Measurements from ENCODE around the gene RUNDC1. TPM values are rescaled to one million over a fixed set of nuclear protein-coding genes. Genes with fewer than 3 reads are reported as not detected.

Gene RUNDC1
- total and polyA plus RNA-seq, 7 experiments from 2014 or later = 12.2 to 21.4 (median 17.0) TPM

DNA sequence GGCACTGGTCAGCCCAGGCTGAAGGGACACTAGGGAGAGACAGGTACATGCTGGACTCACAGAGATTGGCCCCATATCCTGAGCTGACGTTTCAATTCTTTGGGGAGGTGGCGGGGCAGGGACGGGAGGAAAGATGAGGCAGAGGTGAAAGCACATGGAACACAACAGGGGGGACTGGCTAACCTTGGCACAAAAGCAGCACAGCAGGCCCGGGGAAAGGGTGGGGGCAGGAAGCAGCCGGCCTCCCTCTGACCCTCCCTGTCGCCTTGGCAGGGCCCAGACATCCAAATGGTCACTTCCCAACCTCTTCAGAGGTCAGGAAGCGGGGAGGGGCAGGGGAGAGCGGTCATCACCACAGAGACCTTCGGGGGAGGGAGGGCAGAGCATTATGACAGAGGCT lies 35.2 kb downstream of the RUNDC1 start:
- Mint-ChIP-seq H3K4me1 (peaks cover 4 to 33% (median 29%) of the 10 kb centered on the region in 7 donors), H3K36me3 (peaks cover 0 to 14% (median 0%) of the 10 kb centered on the region in 5 donors), H3K4me3 (no peak overlapping the region), H3K27ac (peak overlapping the region in 4 of 9 donors; percentile 2 to 81 (median 29)), H3K9me3 (no peaks in the 10 kb centered on the region), H3K27me3 (no peaks in the 10 kb centered on the region)
- ChIA-PET CTCF (no interaction called here), POLR2A (no interaction called here)
- H3K4me1 ChIP-seq (ENCODE audit: control insufficient read depth in 2 of 2, insufficient read depth in 2 of 2, low read length in 2 of 2) = peaks cover 0 to 6% of the 10 kb centered on the region in 2 donors
- ATAC-seq = no peak
- H3K36me3 ChIP-seq (ENCODE audit: control insufficient read depth in 2 of 3, insufficient read depth in 3 of 3, low read length in 3 of 3) = peaks cover 0 to 44% (median 6%) of the 10 kb centered on the region in 3 experiments
- no peak overlapping the region for H3K4me3 ChIP-seq (ENCODE audit: low read length)
- no peaks in the 10 kb centered on the region for H3K9me3 ChIP-seq (ENCODE audit: control insufficient read depth in 2 of 3, low read length in 3 of 3)
- no peaks in the 10 kb centered on the region for H3K27me3 ChIP-seq (ENCODE audit: control insufficient read depth in 2 of 2, insufficient read depth in 2 of 2, low read length in 2 of 2)
- DNase-seq = no peak
- intact Hi-C loops (cut with micrococcal nuclease) = no loop called here
- no peak overlapping the region for H3K27ac ChIP-seq (ENCODE audit: low read depth, low read length)

DNA sequence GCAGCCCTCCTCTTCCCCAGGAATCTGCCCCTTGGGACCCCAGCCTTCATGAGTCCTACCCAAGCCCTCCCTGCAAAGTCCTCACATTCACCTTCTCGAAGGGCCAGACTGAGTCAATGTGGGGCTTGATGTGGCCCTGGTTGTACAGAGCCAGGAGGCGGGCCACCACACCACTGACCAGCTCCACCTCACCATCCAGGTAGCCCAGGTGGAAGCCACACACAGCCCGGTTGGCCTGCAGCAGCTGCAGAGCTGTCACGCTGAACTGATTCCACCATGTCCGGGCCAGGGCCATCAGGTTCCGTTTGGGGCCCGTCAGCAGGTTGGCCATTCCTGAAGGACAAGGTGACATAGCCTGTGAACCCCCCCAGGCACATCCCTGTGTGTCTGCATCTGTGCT lies 35.9 kb downstream of the RUNDC1 start:
- POLR2A ChIA-PET = interaction anchor here (0.6 kb wide), 1 partner anchor 9 kb away, joined by 3 read pairs; the partner anchor contains the start of gene IFI35
- Mint-ChIP-seq H3K4me3 (no peak overlapping the region), H3K27ac (peak overlapping the region in 3 of 9 donors; percentile 2 to 46 (median 6))

GRCh38 chr17:43018008-43018853 lies 37.9 kb downstream of the RUNDC1 start:
- peaks cover 0 to 30% (median 4%) of the 10 kb centered on the region in 3 experiments for H3K36me3 ChIP-seq (ENCODE audit: control insufficient read depth in 2 of 3, insufficient read depth in 3 of 3, low read length in 3 of 3)
- Mint-ChIP-seq H3K9me3 (no peaks in the 10 kb centered on the region), H3K4me3 (peak overlapping the region in 1 of 10 donors; percentile 16), H3K27ac (peak overlapping the region; percentile 34 to 86 (median 72)), H3K36me3 (peaks cover 0 to 7% (median 0%) of the 10 kb centered on the region in 5 donors), H3K27me3 (peaks cover 0 to 2% (median 0%) of the 10 kb centered on the region in 5 donors), H3K4me1 (peaks cover 8 to 34% (median 29%) of the 10 kb centered on the region in 7 donors)
- peak; percentile 60 for ATAC-seq
- no peak overlapping the region for H3K4me3 ChIP-seq (ENCODE audit: low read length)
- intact Hi-C loops (cut with micrococcal nuclease) = no loop called here
- ChIA-PET POLR2A (interaction anchor here (0.7 to 1.5 kb wide), 5 partner anchors 8 to 107 kb away, joined by 3 to 6 read pairs (median 3); partner anchors contain the start of genes BRCA1 and RPL27), CTCF (interaction anchor here (0.8 to 1.1 kb wide), 2 partner anchors 20 to 1359 kb away, joined by 3 read pairs; partner anchors contain the start of gene RPL27)
- no peaks in the 10 kb centered on the region for H3K27me3 ChIP-seq (ENCODE audit: control insufficient read depth in 2 of 2, insufficient read depth in 2 of 2, low read length in 2 of 2)
- H3K4me1 ChIP-seq (ENCODE audit: control insufficient read depth in 2 of 2, insufficient read depth in 2 of 2, low read length in 2 of 2) = peaks cover 11 to 18% of the 10 kb centered on the region in 2 donors
- H3K27ac ChIP-seq (ENCODE audit: low read depth, low read length) = peak overlapping the region; percentile 4
- H3K9me3 ChIP-seq (ENCODE audit: control insufficient read depth in 2 of 3, low read length in 3 of 3) = no peaks in the 10 kb centered on the region
- peak in 5 of 9 donors; percentile 33 to 65 (median 38) for DNase-seq

More for the DNA sequence above, 35.9 kb downstream of the RUNDC1 start:
- no peaks in the 10 kb centered on the region for H3K9me3 ChIP-seq (ENCODE audit: control insufficient read depth in 2 of 3, low read length in 3 of 3)
- no peaks in the 10 kb centered on the region for H3K9me3 Mint-ChIP-seq
- H3K36me3 ChIP-seq (ENCODE audit: control insufficient read depth in 2 of 3, insufficient read depth in 3 of 3, low read length in 3 of 3) = peaks cover 0 to 39% (median 6%) of the 10 kb centered on the region in 3 experiments
- H3K27ac ChIP-seq (ENCODE audit: low read depth, low read length) = no peak overlapping the region
- CTCF ChIA-PET = no interaction called here
- no peak overlapping the region for H3K4me3 ChIP-seq (ENCODE audit: low read length)
- ATAC-seq (no peak), DNase-seq (no peak)
- peaks cover 0 to 2% (median 0%) of the 10 kb centered on the region in 5 donors for H3K27me3 Mint-ChIP-seq
- intact Hi-C loops (cut with micrococcal nuclease) = no loop called here
- H3K27me3 ChIP-seq (ENCODE audit: control insufficient read depth in 2 of 2, insufficient read depth in 2 of 2, low read length in 2 of 2) = no peaks in the 10 kb centered on the region
- H3K4me1 ChIP-seq (ENCODE audit: control insufficient read depth in 2 of 2, insufficient read depth in 2 of 2, low read length in 2 of 2) = peaks cover 4 to 10% of the 10 kb centered on the region in 2 donors
- H3K36me3 Mint-ChIP-seq = peaks cover 0 to 14% (median 0%) of the 10 kb centered on the region in 5 donors
- peaks cover 8 to 32% (median 31%) of the 10 kb centered on the region in 7 donors for H3K4me1 Mint-ChIP-seq

GRCh38 chr17:43018932-43019331 lies 38.6 kb downstream of the RUNDC1 start:
- peaks cover 0 to 3% (median 0%) of the 10 kb centered on the region in 5 donors for H3K36me3 Mint-ChIP-seq
- ATAC-seq = no peak
- H3K27me3 Mint-ChIP-seq = peaks cover 0 to 2% (median 0%) of the 10 kb centered on the region in 5 donors
- H3K27ac Mint-ChIP-seq = peak overlapping the region in 8 of 9 donors; percentile 34 to 86 (median 72)
- no peak for DNase-seq
- intact Hi-C loops (cut with micrococcal nuclease) = no loop called here
- H3K27ac ChIP-seq (ENCODE audit: low read depth, low read length) = no peak overlapping the region
- H3K4me1 Mint-ChIP-seq = peaks cover 8 to 33% (median 29%) of the 10 kb centered on the region in 7 donors
- H3K4me3 ChIP-seq (ENCODE audit: low read length) = no peak overlapping the region
- H3K4me1 ChIP-seq (ENCODE audit: control insufficient read depth in 2 of 2, insufficient read depth in 2 of 2, low read length in 2 of 2) = peaks cover 15 to 20% of the 10 kb centered on the region in 2 donors
- H3K9me3 ChIP-seq (ENCODE audit: control insufficient read depth in 2 of 3, low read length in 3 of 3) = no peaks in the 10 kb centered on the region
- no peaks in the 10 kb centered on the region for H3K9me3 Mint-ChIP-seq
- no peaks in the 10 kb centered on the region for H3K27me3 ChIP-seq (ENCODE audit: control insufficient read depth in 2 of 2, insufficient read depth in 2 of 2, low read length in 2 of 2)
- POLR2A ChIA-PET = interaction anchor here (0.7 to 1.4 kb wide), 5 partner anchors 9 to 106 kb away, joined by 3 to 4 read pairs (median 3); partner anchors contain the start of genes BRCA1 and RPL27
- CTCF ChIA-PET = interaction anchor here (0.7 to 1.1 kb wide), 2 partner anchors 13 to 21 kb away, joined by 3 read pairs; partner anchors contain the start of genes IFI35 and RPL27
- H3K4me3 Mint-ChIP-seq = peak overlapping the region in 1 of 10 donors; percentile 29
- peaks cover 0 to 23% (median 0%) of the 10 kb centered on the region in 3 experiments for H3K36me3 ChIP-seq (ENCODE audit: control insufficient read depth in 2 of 3, insufficient read depth in 3 of 3, low read length in 3 of 3)

DNA sequence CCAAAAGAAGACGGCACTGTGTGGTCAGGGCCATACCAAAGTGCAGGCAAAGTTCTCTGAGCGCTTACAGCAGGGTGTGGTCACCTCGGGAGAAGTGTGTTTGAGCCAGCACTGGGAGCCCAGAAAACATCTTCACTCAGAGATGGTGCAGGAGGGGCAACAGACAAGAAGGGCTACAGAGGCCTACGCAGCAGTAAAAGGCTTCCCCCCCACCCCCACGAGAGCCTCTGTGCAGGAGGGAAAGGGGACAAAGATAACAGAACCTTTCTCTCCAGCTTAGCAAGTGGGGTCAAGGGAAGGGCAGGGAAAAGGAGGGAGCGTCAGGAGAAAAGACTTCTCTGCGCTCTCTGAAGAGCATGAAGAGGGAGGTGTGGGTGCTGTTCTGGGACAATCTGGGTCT lies 39.1 kb downstream of the RUNDC1 start:
- POLR2A ChIA-PET = interaction anchor here (0.7 to 1.4 kb wide), 4 partner anchors 9 to 21 kb away, joined by 3 to 4 read pairs (median 3); partner anchors contain the start of gene RPL27

More for the DNA sequence above, 39.1 kb downstream of the RUNDC1 start:
- CTCF ChIA-PET = interaction anchor here (0.7 to 1.1 kb wide), 2 partner anchors 13 to 21 kb away, joined by 3 read pairs; partner anchors contain the start of genes IFI35 and RPL27
- peak overlapping the region; percentile 18 for H3K27ac ChIP-seq (ENCODE audit: low read depth, low read length)
- no peaks in the 10 kb centered on the region for H3K9me3 ChIP-seq (ENCODE audit: control insufficient read depth in 2 of 3, low read length in 3 of 3)
- ATAC-seq = no peak
- peaks cover 0 to 3% (median 0%) of the 10 kb centered on the region in 5 donors for H3K36me3 Mint-ChIP-seq
- H3K4me3 Mint-ChIP-seq = peak overlapping the region in 9 of 10 donors; percentile 15 to 94 (median 58)
- H3K36me3 ChIP-seq (ENCODE audit: control insufficient read depth in 2 of 3, insufficient read depth in 3 of 3, low read length in 3 of 3) = peaks cover 0 to 18% (median 0%) of the 10 kb centered on the region in 3 experiments
- peaks cover 0 to 2% (median 0%) of the 10 kb centered on the region in 11 donors for H3K9me3 Mint-ChIP-seq
- H3K4me1 ChIP-seq (ENCODE audit: control insufficient read depth in 2 of 2, insufficient read depth in 2 of 2, low read length in 2 of 2) = peaks cover 19 to 25% of the 10 kb centered on the region in 2 donors
- peaks cover 11 to 36% (median 32%) of the 10 kb centered on the region in 7 donors for H3K4me1 Mint-ChIP-seq
- H3K27me3 ChIP-seq (ENCODE audit: control insufficient read depth in 2 of 2, insufficient read depth in 2 of 2, low read length in 2 of 2) = no peaks in the 10 kb centered on the region
- DNase-seq = no peak
- H3K4me3 ChIP-seq (ENCODE audit: low read length) = no peak overlapping the region
- intact Hi-C loops (cut with micrococcal nuclease) = no loop called here
- H3K27me3 Mint-ChIP-seq = peaks cover 0 to 5% (median 0%) of the 10 kb centered on the region in 5 donors
- H3K27ac Mint-ChIP-seq = peak overlapping the region in 7 of 9 donors; percentile 44 to 90 (median 75)
